Measurements from ENCODE around the gene TRPV6.

The TRPV6 gene

GRCh38 chr7:142885311-142886230 lies at the start of gene TRPV6:
TRPV6 (minus strand) TSS chr7:142885745.
- TF ChIP-seq GATA1 (IDR thresholded peaks at IDR 0.05; ENCODE audit: low read depth, low read length): no peak
- TF ChIP-seq POLR2A (IDR thresholded peaks at IDR 0.05; ENCODE audit: low read length): no peak
- no peak for DNase-seq

- TF ChIP-seq GATA1 (IDR thresholded peaks at IDR 0.05; ENCODE audit: low read depth, low read length) (no peak), POLR2A (IDR thresholded peaks at IDR 0.05; ENCODE audit: low read length) (no peak)
- no peak for DNase-seq
Observed at GRCh38 chr7:142934056-142934455, 48.5 kb upstream of the TRPV6 start.

GRCh38 chr7:142933624-142934023 lies 48.1 kb upstream of the TRPV6 start, which contains the start of gene TRPV5:
TRPV5 (minus strand) TSS chr7:142933746; CDS start chr7:142933459, 287 bp downstream.
- DNase-seq: peak; percentile 19 to 32
- TF ChIP-seq POLR2A (IDR thresholded peaks at IDR 0.05; ENCODE audit: low read length) (peak; percentile 21), GATA1 (IDR thresholded peaks at IDR 0.05; ENCODE audit: low read depth, low read length) (no peak)

- DNase-seq: no peak
- TF ChIP-seq GATA1 (IDR thresholded peaks at IDR 0.05; ENCODE audit: low read depth, low read length): no peak
- no peak for TF ChIP-seq POLR2A (IDR thresholded peaks at IDR 0.05; ENCODE audit: low read length)
Observed at GRCh38 chr7:142933092-142933475, 47.5 kb upstream of the TRPV6 start.

- DNase-seq: no peak
- TF ChIP-seq GATA1 (IDR thresholded peaks at IDR 0.05; ENCODE audit: low read depth, low read length): no peak
- no peak for TF ChIP-seq POLR2A (IDR thresholded peaks at IDR 0.05; ENCODE audit: low read length)
Observed at GRCh38 chr7:142932386-142933091, 47.0 kb upstream of the TRPV6 start.

- no peak for TF ChIP-seq GATA1 (IDR thresholded peaks at IDR 0.05; ENCODE audit: low read depth, low read length)
- TF ChIP-seq POLR2A (IDR thresholded peaks at IDR 0.05; ENCODE audit: low read length): no peak
- DNase-seq: no peak
Observed at GRCh38 chr7:142930126-142930730, 44.7 kb upstream of the TRPV6 start.

- TF ChIP-seq GATA1 (IDR thresholded peaks at IDR 0.05; ENCODE audit: low read depth, low read length): no peak
- TF ChIP-seq POLR2A (IDR thresholded peaks at IDR 0.05; ENCODE audit: low read length): no peak
- no peak for DNase-seq
Observed at GRCh38 chr7:142927949-142928348, 42.4 kb upstream of the TRPV6 start.

- no peak for DNase-seq
- TF ChIP-seq POLR2A (IDR thresholded peaks at IDR 0.05; ENCODE audit: low read length) (no peak), GATA1 (IDR thresholded peaks at IDR 0.05; ENCODE audit: low read depth, low read length) (no peak)
Observed at GRCh38 chr7:142927085-142927745, 41.7 kb upstream of the TRPV6 start.

- peak; percentile 34 to 49 for DNase-seq
- TF ChIP-seq POLR2A (IDR thresholded peaks at IDR 0.05; ENCODE audit: low read length) (no peak), GATA1 (IDR thresholded peaks at IDR 0.05; ENCODE audit: low read depth, low read length) (no peak)
Observed at GRCh38 chr7:142925413-142925812, 39.9 kb upstream of the TRPV6 start.

- DNase-seq: no peak
- TF ChIP-seq POLR2A (IDR thresholded peaks at IDR 0.05; ENCODE audit: low read length) (no peak), GATA1 (IDR thresholded peaks at IDR 0.05; ENCODE audit: low read depth, low read length) (no peak)
Observed at GRCh38 chr7:142923391-142923790, 37.8 kb upstream of the TRPV6 start.

GRCh38 chr7:142919656-142920055 lies 34.1 kb upstream of the TRPV6 start:
- TF ChIP-seq POLR2A (IDR thresholded peaks at IDR 0.05; ENCODE audit: low read length) (no peak), GATA1 (IDR thresholded peaks at IDR 0.05; ENCODE audit: low read depth, low read length) (no peak)
- no peak for DNase-seq

- no peak for DNase-seq
- TF ChIP-seq GATA1 (IDR thresholded peaks at IDR 0.05; ENCODE audit: low read depth, low read length) (no peak), POLR2A (IDR thresholded peaks at IDR 0.05; ENCODE audit: low read length) (no peak)
Observed at GRCh38 chr7:142918901-142919300, 33.4 kb upstream of the TRPV6 start.

GRCh38 chr7:142917447-142917846 lies 31.9 kb upstream of the TRPV6 start:
- no peak for DNase-seq
- TF ChIP-seq GATA1 (IDR thresholded peaks at IDR 0.05; ENCODE audit: low read depth, low read length) (no peak), POLR2A (IDR thresholded peaks at IDR 0.05; ENCODE audit: low read length) (no peak)
